ENCODE results near the gene PBXIP1.

PBXIP1 gene

GRCh38 chr1:154962156-154962749 lies 6.4 kb upstream of the PBXIP1 start:
- peak overlapping the region; percentile 97 for H3K27ac ChIP-seq
- TF ChIP-seq CTCF (IDR thresholded peaks at IDR 0.05), result peak; percentile 64
- no peak for TF ChIP-seq ZFX (IDR thresholded peaks at IDR 0.05; ENCODE audit: borderline replicate concordance)

GRCh38 chr1:154961207-154962155 lies 5.6 kb upstream of the PBXIP1 start, which contains the start of gene PYGO2:
Gene PYGO2, minus strand, starts transcription at chr1:154961782. Its CDS starts 206 bp downstream, at chr1:154961576.
- H3K27ac ChIP-seq, result peak within 1 kb of the TSS; percentile 97
- TF ChIP-seq CTCF (IDR thresholded peaks at IDR 0.05) (peak; percentile 97), ZFX (IDR thresholded peaks at IDR 0.05; ENCODE audit: borderline replicate concordance) (no peak)

- TF ChIP-seq CTCF (IDR thresholded peaks at IDR 0.05) (no peak), ZFX (IDR thresholded peaks at IDR 0.05; ENCODE audit: borderline replicate concordance) (no peak)
- H3K27ac ChIP-seq, result peak overlapping the region; percentile 97
Observed at GRCh38 chr1:154960446-154961136, 4.7 kb upstream of the PBXIP1 start.

GRCh38 chr1:154959426-154959780 lies 3.5 kb upstream of the PBXIP1 start:
- H3K27ac ChIP-seq, result peak overlapping the region; percentile 59; the same call in 1 of the 2 replicates

GRCh38 chr1:154958681-154959425 lies 3.0 kb upstream of the PBXIP1 start:
- TF ChIP-seq CTCF (IDR thresholded peaks at IDR 0.05) (no peak), ZFX (IDR thresholded peaks at IDR 0.05; ENCODE audit: borderline replicate concordance) (no peak)
- peak overlapping the region; percentile 59; the same call in 1 of the 2 replicates for H3K27ac ChIP-seq

More at GRCh38 chr1:154959426-154959780, 3.5 kb upstream of the PBXIP1 start:
- TF ChIP-seq ZFX (IDR thresholded peaks at IDR 0.05; ENCODE audit: borderline replicate concordance), result no peak
- no peak for TF ChIP-seq CTCF (IDR thresholded peaks at IDR 0.05)

GRCh38 chr1:154958036-154958435 lies 2.1 kb upstream of the PBXIP1 start:
- TF ChIP-seq ZFX (IDR thresholded peaks at IDR 0.05; ENCODE audit: borderline replicate concordance) (no peak), CTCF (IDR thresholded peaks at IDR 0.05) (no peak)
- peak overlapping the region; percentile 59; the same call in 1 of the 2 replicates for H3K27ac ChIP-seq

Measured in 22Rv1 (cell line).